Erythroblast (primary cell): ENCODE results near the gene RNF212B.
"Not testable (repeated sequence)": the region's sequence is repeated elsewhere in the genome, so short reads cannot be mapped to it uniquely, and the experiment has no call there.

Experiments used
- DNase-seq, 2 experiments: peaks; one replicate each; lab custom pipeline; 2025; lab: John Stamatoyannopoulos, UW
- GATA1 ChIP-seq: IDR thresholded peaks from 2 replicates; pipeline ENCODE4 v1.6.1; 2011; ENCODE audit warnings: low read depth, mild to moderate bottlenecking, control low read depth, low read length, moderate library complexity
- POLR2A ChIP-seq: IDR thresholded peaks from 2 replicates; pipeline ENCODE4 v1.6.1; 2011; ENCODE audit warnings: mild to moderate bottlenecking, low read length

RNF212B gene

GRCh38 chr14:23227566-23227965 is 10.2 kb upstream of the RNF212B start:
- no peak for TF ChIP-seq POLR2A
- TF ChIP-seq GATA1: no peak
- DNase-seq: no peak

GRCh38 chr14:23228812-23229211 is 8.9 kb upstream of the RNF212B start:
- TF ChIP-seq POLR2A (no peak), GATA1 (no peak)

GRCh38 chr14:23232241-23232808 is 5.4 kb upstream of the RNF212B start:
- DNase-seq: not testable (repeated sequence)

More at GRCh38 chr14:23228812-23229211, 8.9 kb upstream of the RNF212B start:
- no peak for DNase-seq

- no peak for DNase-seq
- TF ChIP-seq GATA1: no peak
- TF ChIP-seq POLR2A: no peak
Observed at GRCh38 chr14:23240661-23241060, 2.9 kb downstream of the RNF212B start.

GRCh38 chr14:23241061-23241715 is 3.5 kb downstream of the RNF212B start:
- not testable (repeated sequence) for DNase-seq

- DNase-seq: no peak
- TF ChIP-seq GATA1 (no peak), POLR2A (no peak)
Observed at GRCh38 chr14:23242076-23242475, 4.3 kb downstream of the RNF212B start.

- no peak for DNase-seq
Observed at GRCh38 chr14:23243066-23243465, 5.3 kb downstream of the RNF212B start.

GRCh38 chr14:23245282-23245681 is 7.5 kb downstream of the RNF212B start:
- TF ChIP-seq POLR2A (no peak), GATA1 (no peak)
- no peak for DNase-seq

More at GRCh38 chr14:23243066-23243465, 5.3 kb downstream of the RNF212B start:
- TF ChIP-seq POLR2A (no peak), GATA1 (no peak)

- DNase-seq: no peak
- TF ChIP-seq GATA1: no peak
- TF ChIP-seq POLR2A: no peak
Observed at GRCh38 chr14:23248601-23249000, 10.9 kb downstream of the RNF212B start.

- no peak for DNase-seq
- TF ChIP-seq GATA1 (no peak), POLR2A (no peak)
Observed at GRCh38 chr14:23249824-23250223, 12.1 kb downstream of the RNF212B start.

- TF ChIP-seq POLR2A: no peak
- no peak for TF ChIP-seq GATA1
- no peak for DNase-seq
Observed at GRCh38 chr14:23252006-23252405, 14.3 kb downstream of the RNF212B start.

GRCh38 chr14:23252420-23253333 is 14.9 kb downstream of the RNF212B start:
- no peak for DNase-seq
- TF ChIP-seq POLR2A (no peak), GATA1 (no peak)

- TF ChIP-seq POLR2A: no peak
- no peak for TF ChIP-seq GATA1
Observed at GRCh38 chr14:23258256-23258655, 20.5 kb downstream of the RNF212B start.

GRCh38 chr14:23259426-23259825 is 21.7 kb downstream of the RNF212B start:
- no peak for DNase-seq
- TF ChIP-seq POLR2A: no peak

More at GRCh38 chr14:23258256-23258655, 20.5 kb downstream of the RNF212B start:
- no peak for DNase-seq

GRCh38 chr14:23260849-23261248 is 23.1 kb downstream of the RNF212B start:
- DNase-seq: not testable (repeated sequence)
